SJSA1 (cell line): ENCODE data around the gene UROC1. TPM values are rescaled to one million over a fixed set of nuclear protein-coding genes. Genes with fewer than 3 reads are reported as not detected.
A peak's percentile ranks its signal among the peaks of the same experiment; 100 is the strongest.

Source experiments
- DNase-seq, 2 experiments: peaks; one replicate each; pipeline ENCODE4 v3.0.0-alpha.2; 2015 to 2020; ENCODE audit warnings: low spot score in 2 of 2, low read depth in 1 of 2
- H3K27ac ChIP-seq: fragments of 250-450 bp; sonication (Bioruptor Pico); 2 replicates; pipeline ENCODE4 v1.5.1; 2020; ENCODE audit warnings: mild to moderate bottlenecking, moderate library complexity
- H3K27me3 ChIP-seq: fragments of 250-450 bp; sonication (Bioruptor Pico); replicated peaks from 2 replicates; pipeline ENCODE4 v1.5.1; 2020; ENCODE audit warnings: mild to moderate bottlenecking, moderate library complexity
- H3K36me3 ChIP-seq: fragments of 250-450 bp; sonication (Bioruptor Pico); 2 replicates; pipeline ENCODE4 v1.5.1; 2020; ENCODE audit warnings: mild to moderate bottlenecking
- H3K4me1 ChIP-seq: fragments of 250-450 bp; sonication (Bioruptor Pico); replicated peaks from 2 replicates; pipeline ENCODE4 v1.6.1; 2021; ENCODE audit warnings: mild to moderate bottlenecking
- H3K4me3 ChIP-seq: fragments of 250-450 bp; sonication (Bioruptor Pico); 2 replicates; pipeline ENCODE4 v1.5.1; 2020; ENCODE audit warnings: mild to moderate bottlenecking
- H3K9me3 ChIP-seq: fragments of 250-450 bp; sonication (Bioruptor Pico); replicated peaks from 2 replicates; pipeline ENCODE4 v1.5.1; 2020; ENCODE audit warnings: mild to moderate bottlenecking
- total RNA-seq: library from RNA; depleted of rRNA; stranded (reverse); fragments of >200 nt; shearing (Covaris generic); gene quantifications from 2 replicates; pipeline ENCODE4 v1.2.3, GENCODE V29; 2014; rRNA removed

Gene UROC1
- total RNA-seq, 1 experiment from 2014 or later, result not detected

GRCh38 chr3:126438746-126439145 lies 78.8 kb downstream of the UROC1 start:
- DNase-seq, result no peak
- no peaks in the 10 kb centered on the region for H3K27me3 ChIP-seq

GRCh38 chr3:126438186-126438585 lies 79.4 kb downstream of the UROC1 start:
- Histone ChIP-seq H3K4me1 (no peaks in the 10 kb centered on the region; the same call in 1 of the 2 replicates), H3K4me3 (no peak overlapping the region), H3K36me3 (peaks cover 2% of the 10 kb centered on the region; the same call in 1 of the 2 replicates), H3K27ac (no peak overlapping the region), H3K9me3 (no peaks in the 10 kb centered on the region), H3K27me3 (no peaks in the 10 kb centered on the region)
- DNase-seq, result no peak

More at GRCh38 chr3:126438746-126439145, 78.8 kb downstream of the UROC1 start:
- no peaks in the 10 kb centered on the region for H3K9me3 ChIP-seq
- no peaks in the 10 kb centered on the region for H3K4me1 ChIP-seq
- H3K36me3 ChIP-seq, result peaks cover 2% of the 10 kb centered on the region; the same call in 1 of the 2 replicates
- H3K27ac ChIP-seq, result no peak overlapping the region
- H3K4me3 ChIP-seq, result no peak overlapping the region

GRCh38 chr3:126436826-126437717 lies 80.5 kb downstream of the UROC1 start:
- DNase-seq, result no peak
- Histone ChIP-seq H3K4me1 (peaks cover 3% of the 10 kb centered on the region; the same call in 1 of the 2 replicates), H3K4me3 (no peak overlapping the region), H3K27ac (no peak overlapping the region), H3K36me3 (peaks cover 2% of the 10 kb centered on the region; the same call in 1 of the 2 replicates), H3K9me3 (no peaks in the 10 kb centered on the region), H3K27me3 (no peaks in the 10 kb centered on the region)

GRCh38 chr3:126435456-126436315 lies 81.9 kb downstream of the UROC1 start:
- peak in 1 of 2 experiments; percentile 35 for DNase-seq
- Histone ChIP-seq H3K36me3 (no peaks in the 10 kb centered on the region; the same call in 1 of the 2 replicates), H3K27ac (no peak overlapping the region), H3K27me3 (no peaks in the 10 kb centered on the region), H3K4me1 (peaks cover 3% of the 10 kb centered on the region; the same call in 1 of the 2 replicates), H3K4me3 (no peak overlapping the region), H3K9me3 (no peaks in the 10 kb centered on the region)

GRCh38 chr3:126434931-126435411 lies 82.6 kb downstream of the UROC1 start:
- no peaks in the 10 kb centered on the region for H3K9me3 ChIP-seq
- H3K27me3 ChIP-seq, result no peaks in the 10 kb centered on the region
- H3K36me3 ChIP-seq, result no peaks in the 10 kb centered on the region; the same call in 1 of the 2 replicates
- no peak overlapping the region for H3K27ac ChIP-seq
- H3K4me1 ChIP-seq, result peaks cover 3% of the 10 kb centered on the region; the same call in 1 of the 2 replicates
- H3K4me3 ChIP-seq, result no peak overlapping the region
- no peak for DNase-seq

GRCh38 chr3:126434264-126434590 lies 83.3 kb downstream of the UROC1 start:
- Histone ChIP-seq H3K9me3 (no peaks in the 10 kb centered on the region), H3K36me3 (no peaks in the 10 kb centered on the region; the same call in 1 of the 2 replicates), H3K27me3 (no peaks in the 10 kb centered on the region), H3K27ac (no peak overlapping the region), H3K4me1 (peaks cover 3% of the 10 kb centered on the region; the same call in 1 of the 2 replicates), H3K4me3 (no peak overlapping the region)
- no peak for DNase-seq

GRCh38 chr3:126433496-126434263 lies 83.9 kb downstream of the UROC1 start:
- H3K27ac ChIP-seq, result no peak overlapping the region
- DNase-seq, result no peak
- no peaks in the 10 kb centered on the region for H3K27me3 ChIP-seq
- H3K4me1 ChIP-seq, result peaks cover 3% of the 10 kb centered on the region; the same call in 1 of the 2 replicates
- H3K9me3 ChIP-seq, result no peaks in the 10 kb centered on the region
- H3K36me3 ChIP-seq, result no peaks in the 10 kb centered on the region; the same call in 1 of the 2 replicates
- no peak overlapping the region for H3K4me3 ChIP-seq

GRCh38 chr3:126433105-126433430 lies 84.5 kb downstream of the UROC1 start:
- peaks cover 3% of the 10 kb centered on the region; the same call in 1 of the 2 replicates for H3K4me1 ChIP-seq
- H3K9me3 ChIP-seq, result no peaks in the 10 kb centered on the region
- H3K27me3 ChIP-seq, result no peaks in the 10 kb centered on the region
- no peak for DNase-seq
- H3K36me3 ChIP-seq, result no peaks in the 10 kb centered on the region; the same call in 1 of the 2 replicates
- H3K27ac ChIP-seq, result no peak overlapping the region
- no peak overlapping the region for H3K4me3 ChIP-seq

- Histone ChIP-seq H3K9me3 (no peaks in the 10 kb centered on the region), H3K27ac (no peak overlapping the region), H3K4me1 (peaks cover 3% of the 10 kb centered on the region; the same call in 1 of the 2 replicates), H3K4me3 (no peak overlapping the region), H3K36me3 (no peaks in the 10 kb centered on the region), H3K27me3 (no peaks in the 10 kb centered on the region)
- DNase-seq, result no peak
These were observed 85.0 kb downstream of the UROC1 start for GRCh38 chr3:126432361-126433104.

Other genes starting within 250 kb of the UROC1 start
- gene KLF15, start 160.4 kb downstream of the UROC1 start, total RNA-seq, result 0.03 and 0.50 TPM in 2 replicates
- gene CFAP100, start 122.9 kb downstream of the UROC1 start, total RNA-seq, result not detected in 2 replicates
- 7.0 and 14.0 TPM in 2 replicates for gene ZXDC, start 41.9 kb downstream of the UROC1 start, total RNA-seq
- gene CHST13, start 6.4 kb upstream of the UROC1 start, total RNA-seq, result not detected in 2 replicates
- not detected in 2 replicates for gene C3orf22, start 41.2 kb upstream of the UROC1 start, total RNA-seq
- 6.0 and 7.4 TPM in 2 replicates for gene TXNRD3, start 137.4 kb upstream of the UROC1 start, total RNA-seq
- gene CHCHD6, start 186.5 kb upstream of the UROC1 start, total RNA-seq, result 15.9 and 21.7 TPM in 2 replicates